ENCODE measurements around the gene MACROD2. TPM values are rescaled to one million over a fixed set of nuclear protein-coding genes. Genes with fewer than 3 reads are reported as not detected.

The MACROD2 gene
- total RNA-seq, 1 donor from 2014 or later: 1.6 TPM

- TF ChIP-seq, protein P1, sequence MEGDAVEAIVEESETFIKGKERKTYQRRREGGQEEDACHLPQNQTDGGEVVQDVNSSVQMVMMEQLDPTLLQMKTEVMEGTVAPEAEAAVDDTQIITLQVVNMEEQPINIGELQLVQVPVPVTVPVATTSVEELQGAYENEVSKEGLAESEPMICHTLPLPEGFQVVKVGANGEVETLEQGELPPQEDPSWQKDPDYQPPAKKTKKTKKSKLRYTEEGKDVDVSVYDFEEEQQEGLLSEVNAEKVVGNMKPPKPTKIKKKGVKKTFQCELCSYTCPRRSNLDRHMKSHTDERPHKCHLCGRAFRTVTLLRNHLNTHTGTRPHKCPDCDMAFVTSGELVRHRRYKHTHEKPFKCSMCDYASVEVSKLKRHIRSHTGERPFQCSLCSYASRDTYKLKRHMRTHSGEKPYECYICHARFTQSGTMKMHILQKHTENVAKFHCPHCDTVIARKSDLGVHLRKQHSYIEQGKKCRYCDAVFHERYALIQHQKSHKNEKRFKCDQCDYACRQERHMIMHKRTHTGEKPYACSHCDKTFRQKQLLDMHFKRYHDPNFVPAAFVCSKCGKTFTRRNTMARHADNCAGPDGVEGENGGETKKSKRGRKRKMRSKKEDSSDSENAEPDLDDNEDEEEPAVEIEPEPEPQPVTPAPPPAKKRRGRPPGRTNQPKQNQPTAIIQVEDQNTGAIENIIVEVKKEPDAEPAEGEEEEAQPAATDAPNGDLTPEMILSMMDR (IDR thresholded peaks at IDR 0.05; ENCODE audit: insufficient read depth, low read length, severe bottlenecking): no peak
- DNase-seq (ENCODE audit: low read depth) (no peak), FAIRE-seq (no peak)
- no peaks in the 10 kb centered on the region for H3K27me3 ChIP-seq (ENCODE audit: control insufficient read depth, insufficient read depth, low read length)
- no peaks in the 10 kb centered on the region for H3K36me3 ChIP-seq (ENCODE audit: control insufficient read depth, insufficient read depth, low read length)
- no peak overlapping the region for H3K4me3 ChIP-seq (ENCODE audit: low read depth, low read length)
Measured at GRCh38 chr20:14600527-14600926, 605.2 kb downstream of the MACROD2 start.

DNA sequence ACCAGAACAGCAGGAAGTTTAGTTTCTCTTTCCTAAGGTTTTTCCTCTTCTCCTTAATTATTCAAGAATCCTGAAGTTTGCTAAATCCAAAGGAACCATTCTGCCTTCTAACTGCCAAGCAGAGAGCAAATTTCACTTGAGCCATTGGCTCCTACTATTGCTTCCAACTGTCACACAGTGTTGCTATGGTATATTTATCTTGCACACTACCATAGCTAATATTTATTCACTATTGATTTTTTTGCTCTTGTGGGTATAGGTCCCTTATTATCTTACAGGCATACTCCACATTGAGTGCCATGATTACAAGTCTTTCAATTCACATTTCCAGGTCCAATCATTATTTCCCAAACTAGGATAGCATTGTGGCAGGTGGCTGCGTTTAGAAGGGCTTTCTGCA is 608.8 kb downstream of the MACROD2 start:
- H3K4me3 ChIP-seq (ENCODE audit: low read depth, low read length): no peak overlapping the region
- DNase-seq (ENCODE audit: low read depth) (no peak), FAIRE-seq (no peak)
- no peaks in the 10 kb centered on the region for H3K36me3 ChIP-seq (ENCODE audit: control insufficient read depth, insufficient read depth, low read length)
- no peaks in the 10 kb centered on the region for H3K27me3 ChIP-seq (ENCODE audit: control insufficient read depth, insufficient read depth, low read length)
- TF ChIP-seq, protein P1 (IDR thresholded peaks at IDR 0.05; ENCODE audit: insufficient read depth, low read length, severe bottlenecking): no peak

GRCh38 chr20:14609328-14610221 is 614.3 kb downstream of the MACROD2 start:
- FAIRE-seq: no peak
- no peak overlapping the region for H3K4me3 ChIP-seq (ENCODE audit: low read depth, low read length)
- H3K36me3 ChIP-seq (ENCODE audit: control insufficient read depth, insufficient read depth, low read length): no peaks in the 10 kb centered on the region
- TF ChIP-seq, protein P1 (IDR thresholded peaks at IDR 0.05; ENCODE audit: insufficient read depth, low read length, severe bottlenecking): no peak
- DNase-seq (ENCODE audit: low read depth): no peak
- no peaks in the 10 kb centered on the region for H3K27me3 ChIP-seq (ENCODE audit: control insufficient read depth, insufficient read depth, low read length)

GRCh38 chr20:14611479-14611878 is 616.2 kb downstream of the MACROD2 start:
- TF ChIP-seq, protein P1 (IDR thresholded peaks at IDR 0.05; ENCODE audit: insufficient read depth, low read length, severe bottlenecking): no peak
- FAIRE-seq: no peak
- no peak overlapping the region for H3K4me3 ChIP-seq (ENCODE audit: low read depth, low read length)

DNA sequence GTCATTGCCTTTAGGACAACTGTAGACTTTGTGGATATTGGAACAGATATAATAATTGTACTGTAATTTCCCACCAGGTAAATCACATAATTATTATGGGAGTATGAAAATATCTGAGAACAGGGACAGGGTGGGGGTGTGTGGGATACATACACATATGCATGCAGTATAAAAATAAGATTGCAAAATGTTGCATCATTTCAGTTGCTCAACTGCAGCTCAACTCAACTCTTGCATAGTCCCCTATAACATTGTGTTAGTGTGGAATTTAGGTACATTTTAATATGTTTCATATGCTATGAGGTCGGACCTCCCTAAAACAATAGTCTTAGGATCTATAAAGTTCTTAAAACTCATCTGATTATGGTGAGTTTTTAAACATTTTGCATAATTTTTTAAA is 617.1 kb downstream of the MACROD2 start:
- FAIRE-seq (no peak), DNase-seq (ENCODE audit: low read depth) (peak; percentile 64)
- no peaks in the 10 kb centered on the region for H3K36me3 ChIP-seq (ENCODE audit: control insufficient read depth, insufficient read depth, low read length)
- H3K27me3 ChIP-seq (ENCODE audit: control insufficient read depth, insufficient read depth, low read length): no peaks in the 10 kb centered on the region
- TF ChIP-seq, protein P1 (IDR thresholded peaks at IDR 0.05; ENCODE audit: insufficient read depth, low read length, severe bottlenecking): no peak
- H3K4me3 ChIP-seq (ENCODE audit: low read depth, low read length): no peak overlapping the region

More at GRCh38 chr20:14611479-14611878, 616.2 kb downstream of the MACROD2 start:
- Histone ChIP-seq H3K27me3 (ENCODE audit: control insufficient read depth, insufficient read depth, low read length) (no peaks in the 10 kb centered on the region), H3K36me3 (ENCODE audit: control insufficient read depth, insufficient read depth, low read length) (no peaks in the 10 kb centered on the region)
- DNase-seq (ENCODE audit: low read depth): no peak

All from bronchial epithelial cell (primary cell).